Hindlimb muscle (tissue), 1 donor: ENCODE data around the gene RPS13. TPM values are rescaled to one million over a fixed set of nuclear protein-coding genes. Genes with fewer than 3 reads are reported as not detected.
"Not testable (repeated sequence)": the region's sequence is repeated elsewhere in the genome, so short reads cannot be mapped to it uniquely, and the experiment has no call there.

ENCODE experiments used
- DNase-seq: peaks from one replicate; pipeline ENCODE4 v3.0.0-alpha.2; 2013
- polyA plus RNA-seq: library from polyadenylated mRNA; unstranded; fragments of 120-200 nt; gene quantifications from one replicate; pipeline ENCODE4 v1.2.1, GENCODE V29; 2013; ENCODE audit not compliant: insufficient read length

RPS13 gene
- polyA plus RNA-seq, 1 donor: 1,873 TPM

DNA sequence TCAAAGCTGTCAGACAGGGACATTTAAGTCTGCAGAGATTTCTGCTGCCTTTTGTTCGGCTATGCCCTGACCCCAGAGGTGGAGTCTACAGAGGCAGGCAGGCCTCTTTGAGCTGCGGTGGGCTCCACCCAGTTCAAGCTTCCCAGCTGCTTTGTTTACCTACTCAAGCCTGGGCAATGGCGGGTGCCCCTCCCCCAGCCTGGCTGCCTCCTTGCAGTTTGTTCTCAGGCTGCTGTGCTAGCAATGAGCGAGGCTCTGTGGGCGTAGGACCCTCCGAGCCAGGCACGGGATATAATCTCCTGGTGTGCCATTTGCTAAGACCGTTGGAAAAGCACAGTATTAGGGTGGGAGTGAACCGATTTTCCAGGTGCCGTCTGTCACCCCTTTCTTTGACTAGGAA lies 43.4 kb downstream of the RPS13 start:
- DNase-seq: not testable (repeated sequence)

DNA sequence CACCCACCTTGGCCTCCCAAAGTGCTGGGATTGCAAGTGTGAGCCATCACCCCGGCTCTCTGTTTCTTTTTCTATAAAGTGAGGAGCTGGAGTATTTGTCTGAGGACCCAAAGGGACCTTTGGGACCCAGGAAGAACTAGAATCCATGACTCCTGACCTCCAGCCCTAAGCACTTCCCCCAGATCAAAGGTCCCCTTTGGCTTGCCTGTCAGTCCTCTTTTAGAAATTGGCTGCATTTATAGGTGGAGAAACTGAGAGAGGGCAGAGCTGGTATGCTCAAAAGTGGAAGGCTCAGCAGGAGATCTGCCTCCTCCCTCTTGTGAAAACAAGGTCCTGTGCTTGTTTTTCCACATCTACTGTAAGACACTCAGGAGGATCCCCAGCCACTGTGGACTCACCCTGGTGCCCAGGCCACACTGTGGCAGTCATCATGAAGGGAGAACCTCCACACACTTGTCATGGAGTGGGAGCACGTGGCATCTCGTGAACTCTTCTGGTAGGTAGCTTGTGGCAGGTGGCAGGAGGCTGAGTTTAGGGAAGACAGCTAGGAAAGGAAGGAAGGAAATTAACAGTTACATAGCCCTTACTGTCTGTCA lies 50.9 kb downstream of the RPS13 start:
- no peak for DNase-seq

DNA sequence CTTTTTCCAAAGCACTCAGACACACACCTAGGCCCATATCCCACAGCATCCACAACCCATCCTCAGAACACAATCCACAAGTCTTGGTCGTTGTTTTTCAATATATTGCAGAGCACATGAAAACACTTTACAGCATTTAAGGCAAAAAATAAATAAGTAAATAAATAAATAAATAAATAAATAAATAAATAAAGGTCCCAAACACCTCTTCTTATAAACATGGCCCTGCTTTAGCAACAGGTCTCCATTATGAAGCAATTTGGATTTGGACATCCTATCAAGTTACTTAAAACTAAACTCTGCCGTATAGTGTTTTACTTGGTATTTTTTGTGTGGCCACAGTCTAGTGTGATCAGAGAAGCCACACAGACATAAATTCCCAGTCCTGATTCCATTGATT lies 52.5 kb downstream of the RPS13 start:
- DNase-seq: no peak

Other genes with a start within 250 kb of the RPS13 start
- gene PLEKHA7, start 63.3 kb downstream of the RPS13 start, polyA plus RNA-seq: 5.7 TPM
- 17.1 TPM for gene PIK3C2A, start 130.3 kb upstream of the RPS13 start, polyA plus RNA-seq
- gene NUCB2, start 199.1 kb upstream of the RPS13 start, polyA plus RNA-seq: 40.4 TPM